GM18867 (cell line): Measurements from ENCODE around the gene CASK.
A peak's percentile ranks its signal among the peaks of the same experiment; 100 is the strongest.

Experiments
- ATAC-seq: cut with Tn5 transposase; IDR thresholded peaks from one replicate; pipeline ENCODE4 v1.9.1; 2021; ENCODE audit warnings: mild to moderate bottlenecking, moderate library complexity; ENCODE audit not compliant: unreplicated experiment

The CASK gene

DNA sequence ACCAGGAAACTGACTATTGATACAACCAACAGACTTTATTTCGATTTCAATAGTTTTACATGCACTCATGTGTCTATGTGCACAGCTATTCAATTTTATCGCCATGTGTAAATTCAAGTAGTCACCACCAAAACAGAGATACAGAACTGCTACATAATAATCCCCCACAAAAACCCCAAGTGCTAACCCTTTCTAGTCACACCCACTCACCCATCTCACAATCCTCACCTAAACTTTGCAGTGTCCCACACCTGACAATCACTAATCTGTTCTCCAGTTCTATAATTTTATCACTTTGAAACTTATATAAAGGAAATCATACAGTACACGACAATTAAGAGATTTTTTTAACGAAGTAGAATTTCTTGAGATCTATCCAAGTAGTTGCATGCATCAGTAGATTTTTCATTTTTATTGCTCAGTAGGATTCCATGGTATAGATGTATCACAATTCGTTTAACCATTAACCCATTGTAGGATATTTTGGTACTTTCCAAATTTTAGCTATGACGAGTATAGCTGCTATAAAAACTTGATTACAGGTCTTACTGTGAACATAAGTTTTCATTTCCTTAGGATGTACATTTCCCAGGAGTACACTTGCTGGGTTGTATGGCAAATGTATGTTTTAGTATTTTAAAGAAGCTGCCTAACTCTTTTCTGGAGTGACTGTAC is 85.9 kb downstream of the CASK start:
- no peak for ATAC-seq

DNA sequence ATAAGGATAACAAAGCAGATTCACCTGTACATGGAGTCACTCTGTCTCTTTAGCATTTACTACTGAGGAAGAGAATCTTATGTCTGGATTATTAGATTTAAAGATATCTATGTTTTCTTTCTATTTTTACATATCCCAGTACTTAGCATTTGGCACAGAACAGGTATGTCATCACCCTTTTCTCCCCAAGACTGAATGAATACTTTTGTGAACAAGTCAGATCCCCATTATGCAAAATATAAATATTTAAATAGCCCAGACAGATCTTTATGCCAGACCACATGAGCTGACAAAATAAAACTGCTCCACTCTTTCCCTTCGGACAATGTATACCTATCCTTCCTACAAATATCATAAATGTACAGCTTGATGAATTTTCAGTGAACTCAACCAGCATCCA is 94.5 kb downstream of the CASK start:
- no peak for ATAC-seq

DNA sequence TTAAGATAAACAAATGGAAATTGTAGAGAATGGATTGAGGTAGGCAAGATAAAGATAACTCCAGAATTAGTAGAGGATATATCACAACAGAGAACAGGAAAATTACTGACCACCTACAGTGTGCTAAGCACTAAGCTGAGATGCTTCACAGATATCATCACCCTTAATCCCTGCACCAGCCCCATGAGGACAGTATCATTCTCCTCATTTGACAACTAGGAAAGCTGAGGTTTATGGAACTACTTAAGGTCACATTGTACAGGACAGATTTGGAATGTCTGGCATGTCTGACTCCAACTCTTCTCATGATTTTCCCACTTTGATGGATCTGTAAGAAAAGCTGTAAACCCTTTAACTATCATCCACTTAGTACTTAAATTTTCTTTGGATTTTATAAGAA is 95.5 kb downstream of the CASK start:
- no peak for ATAC-seq

GRCh38 chrX:41825796-41826195 is 97.6 kb downstream of the CASK start:
- ATAC-seq, result no peak

DNA sequence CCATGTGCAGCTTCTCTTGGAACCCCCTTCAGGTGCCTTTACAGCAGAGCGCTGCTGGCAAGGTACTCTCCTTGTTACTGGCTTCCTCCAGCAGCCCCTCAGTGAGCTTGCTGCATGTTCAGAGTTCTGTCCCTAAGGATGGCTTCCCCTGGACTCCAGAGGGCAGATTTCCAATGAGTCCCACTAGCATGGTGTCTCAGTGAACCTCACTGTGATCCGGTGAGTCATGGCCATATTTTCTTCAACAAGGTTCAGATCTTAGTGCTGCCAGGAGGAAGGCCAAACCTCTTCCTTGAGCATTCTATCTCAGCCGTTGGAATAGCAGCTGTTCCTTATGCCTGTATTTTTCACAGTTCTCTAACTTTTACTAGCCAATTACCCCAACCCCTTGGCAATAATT is 98.8 kb downstream of the CASK start:
- no peak for ATAC-seq

GRCh38 chrX:41823402-41823801 is 100.0 kb downstream of the CASK start:
- no peak for ATAC-seq

GRCh38 chrX:41822892-41823291 is 100.5 kb downstream of the CASK start:
- ATAC-seq, result no peak

DNA sequence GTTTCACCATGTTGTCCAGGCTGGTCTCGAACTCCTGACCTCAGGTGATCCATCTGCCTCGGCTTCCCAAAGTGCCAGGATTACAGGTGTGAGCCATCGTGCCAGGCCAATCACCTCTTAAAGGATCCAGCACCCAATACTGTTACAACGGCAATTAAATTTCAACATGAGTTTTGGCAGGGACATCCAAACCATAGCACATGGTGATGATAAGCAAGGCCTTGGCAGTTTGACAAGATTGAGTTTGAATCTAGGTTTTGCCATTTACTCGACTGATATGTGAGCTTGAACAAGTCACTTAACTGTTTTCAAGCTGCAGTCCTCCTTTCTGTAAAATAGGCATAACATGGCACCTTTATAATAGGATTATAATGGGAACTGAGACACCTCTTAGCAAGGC is 115.3 kb downstream of the CASK start:
- no peak for ATAC-seq

DNA sequence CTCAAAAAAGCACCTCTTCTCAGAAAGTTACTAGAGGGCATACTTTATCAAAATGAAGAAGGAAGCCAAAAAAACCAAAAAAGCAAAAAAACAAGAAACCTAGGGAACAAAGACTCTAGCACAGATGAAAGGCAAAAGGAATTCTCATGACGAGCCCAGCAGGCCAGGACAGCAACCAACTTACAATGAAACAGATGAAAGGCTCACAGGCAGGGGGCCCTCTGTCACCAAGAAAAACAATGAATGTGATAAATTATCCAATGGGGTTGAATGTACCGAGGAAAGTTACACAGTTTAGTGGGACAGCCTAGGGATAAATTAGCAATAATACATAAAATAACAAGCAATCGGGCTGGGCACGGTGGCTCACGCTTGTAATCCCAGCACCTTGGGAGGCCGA is 120.4 kb downstream of the CASK start:
- no peak for ATAC-seq

GRCh38 chrX:41799661-41800060 is 123.7 kb downstream of the CASK start:
- no peak for ATAC-seq

- peak; percentile 35 for ATAC-seq
Observed at GRCh38 chrX:41796577-41796976, 126.8 kb downstream of the CASK start.

DNA sequence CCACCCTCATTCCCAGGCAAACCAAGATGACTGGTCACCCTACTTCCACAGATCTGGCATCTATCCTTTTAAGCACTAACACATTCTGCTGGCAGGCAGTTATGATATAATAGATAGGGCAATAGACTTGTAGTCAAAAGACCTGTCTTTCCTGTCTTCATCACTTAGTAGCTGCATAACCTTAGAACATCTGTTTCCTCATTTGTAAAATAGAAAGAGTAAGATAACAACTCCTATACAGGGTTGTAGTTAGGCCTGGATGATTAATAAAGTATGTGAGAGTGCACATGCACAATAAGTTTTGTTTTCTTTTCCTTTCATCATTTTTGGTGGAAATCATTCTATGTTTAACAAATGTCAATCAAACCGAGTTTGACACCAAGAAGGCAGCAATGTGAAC is 127.3 kb downstream of the CASK start:
- ATAC-seq, result peak; percentile 36

GRCh38 chrX:41789374-41789773 is 134.0 kb downstream of the CASK start:
- no peak for ATAC-seq

DNA sequence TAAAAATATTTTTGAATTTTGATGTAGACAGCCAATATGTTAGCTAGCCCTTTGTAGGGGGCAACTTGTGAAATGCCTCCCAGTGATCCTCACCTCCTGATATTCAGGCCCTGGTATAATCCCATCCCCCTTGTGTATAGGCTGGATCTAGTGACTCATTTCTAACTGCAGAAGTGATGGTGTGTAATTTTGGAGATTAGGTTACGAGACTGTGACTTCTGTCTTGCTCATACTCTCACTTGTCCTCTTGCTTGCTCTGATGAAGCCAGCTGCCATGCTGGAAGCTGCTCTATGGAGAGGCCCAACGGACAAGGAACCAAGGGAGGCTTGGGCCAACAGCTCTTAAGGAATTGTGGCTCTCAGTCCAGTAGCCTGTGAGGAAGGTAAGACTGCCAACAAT is 137.7 kb downstream of the CASK start:
- ATAC-seq, result no peak

DNA sequence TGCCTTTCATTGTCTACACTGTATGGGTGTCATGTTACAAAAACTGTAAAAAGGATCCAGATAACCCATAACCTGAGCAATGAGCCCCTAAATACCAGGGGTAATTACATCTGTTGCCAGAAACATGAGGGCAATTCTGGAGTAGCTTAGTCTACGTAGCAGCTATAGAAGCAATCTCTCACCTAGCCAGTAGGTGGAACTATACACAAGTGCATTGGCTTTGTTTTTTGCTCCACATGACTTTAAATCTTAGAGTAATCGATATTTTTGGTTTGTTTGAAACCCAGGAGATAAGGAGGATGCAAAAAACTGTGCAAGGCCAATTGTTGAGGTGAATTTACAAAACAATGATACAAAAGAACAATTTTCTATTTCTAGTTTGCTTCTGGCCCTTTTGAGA is 141.9 kb downstream of the CASK start:
- peak; percentile 91 for ATAC-seq

- ATAC-seq, result no peak
Observed at GRCh38 chrX:41779941-41780340, 143.4 kb downstream of the CASK start.

DNA sequence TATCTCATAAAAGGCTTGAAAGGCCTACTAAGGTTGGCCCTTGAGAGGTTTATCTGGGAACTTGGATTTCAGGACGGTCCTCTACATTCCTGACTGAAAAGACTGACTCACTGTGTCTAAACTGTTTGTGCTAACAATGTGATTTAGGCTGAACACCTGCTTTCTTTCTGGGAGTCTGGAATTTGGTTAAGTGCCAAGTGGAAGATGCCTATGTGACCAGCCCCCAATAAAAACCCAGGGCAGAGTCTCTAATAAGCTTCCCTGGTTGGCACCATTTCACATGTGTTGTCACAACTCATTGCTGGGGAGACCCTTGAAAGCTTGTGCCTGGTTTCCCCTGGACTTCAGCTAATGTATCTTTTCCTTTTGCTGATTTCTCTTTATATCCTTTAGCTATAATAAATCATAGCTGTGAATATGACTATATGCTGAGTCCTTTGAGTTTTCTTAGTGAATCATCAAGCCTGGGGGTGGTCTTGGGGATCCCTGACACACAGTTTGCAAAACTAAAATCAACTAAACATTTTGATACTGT is 144.3 kb downstream of the CASK start:
- ATAC-seq, result no peak

GRCh38 chrX:41761702-41762101 is 161.7 kb downstream of the CASK start:
- no peak for ATAC-seq

DNA sequence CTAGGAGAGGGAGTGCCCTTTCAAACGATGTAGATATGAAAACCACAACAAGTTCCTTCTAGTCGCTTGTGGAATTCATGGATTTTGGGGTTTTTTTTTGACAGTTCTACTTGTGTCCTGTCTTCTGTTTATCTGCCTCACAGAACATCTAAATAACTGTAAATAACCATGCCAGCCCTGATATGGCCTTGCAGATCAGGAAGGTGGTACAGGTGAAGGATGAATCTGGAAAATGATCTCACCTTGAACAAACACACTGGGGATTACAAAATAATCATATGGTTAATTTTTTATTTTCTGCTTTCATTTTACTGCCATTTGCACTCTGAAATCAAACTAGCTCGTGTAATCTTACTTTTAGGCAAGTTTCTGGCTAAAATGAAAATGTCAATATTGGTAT is 162.2 kb downstream of the CASK start:
- ATAC-seq, result no peak

DNA sequence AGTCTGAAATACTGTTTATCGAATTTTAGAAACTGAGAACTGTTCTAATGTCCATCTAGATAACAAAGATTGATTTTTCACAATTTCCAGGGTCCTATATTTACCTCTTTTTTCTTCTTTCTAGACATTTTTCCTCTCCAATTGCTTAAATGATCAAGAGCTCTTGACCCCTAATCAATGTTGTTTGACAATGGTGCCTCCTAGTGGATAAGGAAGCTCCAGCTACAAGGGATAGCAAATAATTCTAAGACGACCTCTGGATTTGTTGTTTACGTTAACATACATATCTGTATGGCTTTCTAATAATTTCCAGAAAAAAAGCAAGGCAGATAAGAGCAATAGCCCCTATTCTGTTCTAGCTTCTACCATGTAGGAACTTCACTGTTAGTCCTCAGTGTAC is 163.5 kb downstream of the CASK start:
- no peak for ATAC-seq

GRCh38 chrX:41758401-41758800 is 165.0 kb downstream of the CASK start:
- ATAC-seq, result no peak

GRCh38 chrX:41750716-41751115 is 172.6 kb downstream of the CASK start:
- ATAC-seq, result no peak

GRCh38 chrX:41739871-41740270 is 183.5 kb downstream of the CASK start:
- no peak for ATAC-seq
